GM21381 (cell line): ENCODE measurements around the gene ZNF248.

Experiments
- ATAC-seq: cut with Tn5 transposase; IDR thresholded peaks from one replicate; pipeline ENCODE4 v1.9.1; 2021; ENCODE audit warnings: mild to moderate bottlenecking, moderate library complexity; ENCODE audit not compliant: unreplicated experiment

ZNF248 gene

DNA sequence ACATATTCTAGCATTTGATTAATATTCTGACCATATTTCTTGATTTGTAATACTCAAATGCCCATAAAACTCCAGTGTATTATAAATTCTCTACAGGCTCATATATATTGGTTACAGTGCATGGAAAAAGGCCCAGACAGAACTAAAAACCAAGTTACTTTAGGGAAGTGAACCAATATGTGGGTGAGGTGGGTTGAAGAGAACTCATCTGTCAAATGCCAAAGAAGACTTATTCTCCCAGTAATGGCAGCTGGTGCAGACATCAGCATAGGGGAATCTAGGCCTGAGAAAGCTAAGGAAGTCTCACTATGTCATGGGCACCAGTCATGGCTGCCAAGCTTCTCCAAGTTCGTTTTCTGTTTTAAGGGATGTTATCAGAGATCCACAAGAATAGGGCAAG lies 30.6 kb downstream of the ZNF248 start:
- ATAC-seq: no peak

DNA sequence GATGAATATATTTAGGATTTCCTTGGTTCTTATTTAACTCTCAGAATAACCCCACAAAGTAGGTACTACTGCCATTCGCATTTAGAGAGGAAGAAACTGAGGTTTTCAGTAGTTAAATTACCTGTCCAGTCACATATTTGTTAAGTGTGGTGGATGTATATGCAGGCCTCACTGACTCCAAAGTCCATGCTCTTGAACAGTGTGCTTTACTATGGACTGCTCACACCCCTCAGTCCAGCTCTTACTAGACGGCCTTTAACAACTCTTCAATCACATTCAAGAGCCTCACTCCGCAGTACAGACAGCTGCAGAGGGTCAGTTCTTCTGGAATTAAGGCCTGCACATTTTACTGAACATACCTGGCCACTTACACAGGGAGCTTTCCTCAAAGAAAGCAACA lies 36.2 kb downstream of the ZNF248 start:
- no peak for ATAC-seq

DNA sequence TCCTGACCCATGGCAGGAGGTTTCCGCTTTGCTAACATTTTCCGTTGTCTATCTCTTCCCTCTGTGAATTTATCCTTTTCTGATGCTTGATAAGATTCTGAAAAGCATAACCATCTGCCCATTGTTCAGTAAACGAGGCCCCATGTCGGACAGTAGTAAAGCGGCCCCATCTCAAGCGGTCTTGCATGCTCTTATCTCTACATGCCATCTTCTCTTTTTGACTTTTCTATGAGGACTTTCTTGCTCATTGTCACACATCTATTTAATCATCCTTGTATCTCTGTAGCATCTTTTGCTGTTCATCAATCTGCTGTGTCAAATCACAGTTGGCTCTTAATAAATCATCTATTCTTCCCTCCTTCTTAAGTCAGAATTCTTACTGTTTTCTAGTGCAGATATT lies 37.6 kb downstream of the ZNF248 start:
- no peak for ATAC-seq

DNA sequence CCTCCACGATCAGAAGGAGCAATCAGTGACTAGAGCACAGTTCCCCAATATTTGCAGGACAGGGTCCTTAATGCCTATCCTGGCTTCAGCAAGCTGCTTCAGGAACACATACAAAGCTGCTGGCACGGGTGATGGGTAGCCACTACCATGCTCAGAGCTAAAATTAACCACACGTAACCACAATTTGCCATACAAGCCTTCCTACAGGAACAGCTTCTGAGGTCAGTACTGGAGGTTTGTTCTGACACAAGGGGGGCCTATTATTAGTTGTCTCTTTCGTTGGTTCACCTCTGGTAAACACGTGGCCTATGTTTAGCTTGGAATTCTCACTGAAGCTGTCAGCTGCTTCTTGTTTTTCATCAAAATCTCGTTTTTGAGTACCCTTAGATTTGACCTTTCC lies 41.1 kb downstream of the ZNF248 start:
- ATAC-seq: no peak

DNA sequence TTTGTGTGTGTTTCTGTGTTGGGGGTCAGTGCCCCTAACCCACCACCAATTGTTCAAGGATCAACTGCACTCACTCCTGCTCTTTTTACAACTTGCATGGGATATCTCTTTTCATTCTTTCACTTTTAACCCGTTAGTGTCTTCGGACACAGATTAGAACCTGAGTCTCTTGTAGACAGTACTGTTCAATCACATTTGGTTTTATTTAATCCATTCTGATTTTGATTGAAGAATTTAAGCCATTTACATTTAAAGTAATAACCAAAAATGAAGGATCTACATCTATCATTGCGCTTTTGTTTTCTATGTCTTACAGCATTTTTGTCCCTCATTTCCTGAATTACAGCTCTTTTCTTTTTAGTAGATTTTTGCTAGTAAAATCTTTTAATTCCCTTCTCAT lies 43.6 kb downstream of the ZNF248 start:
- ATAC-seq: no peak

- no peak for ATAC-seq
These were observed 45.1 kb downstream of the ZNF248 start for GRCh38 chr10:37812290-37812689.

DNA sequence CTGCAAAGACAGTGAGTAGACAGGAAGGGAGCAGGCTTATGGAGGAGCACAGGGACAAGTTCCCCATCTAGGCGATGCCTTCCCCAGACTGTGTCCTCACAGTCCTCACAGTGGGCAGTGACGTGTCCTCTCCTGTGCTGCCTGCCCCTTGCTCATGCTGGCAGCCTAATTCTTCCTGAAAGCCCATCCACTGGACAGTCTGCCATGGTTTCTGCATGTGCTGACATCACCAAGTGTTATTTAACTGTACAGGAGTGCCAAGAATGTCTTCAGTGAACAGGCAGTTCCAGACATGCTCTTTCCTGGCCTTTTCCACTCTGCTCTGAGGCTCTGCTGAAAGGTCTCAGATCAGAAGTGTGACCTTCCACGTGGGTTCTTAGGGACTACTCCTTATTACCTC lies 54.1 kb downstream of the ZNF248 start:
- ATAC-seq: no peak

DNA sequence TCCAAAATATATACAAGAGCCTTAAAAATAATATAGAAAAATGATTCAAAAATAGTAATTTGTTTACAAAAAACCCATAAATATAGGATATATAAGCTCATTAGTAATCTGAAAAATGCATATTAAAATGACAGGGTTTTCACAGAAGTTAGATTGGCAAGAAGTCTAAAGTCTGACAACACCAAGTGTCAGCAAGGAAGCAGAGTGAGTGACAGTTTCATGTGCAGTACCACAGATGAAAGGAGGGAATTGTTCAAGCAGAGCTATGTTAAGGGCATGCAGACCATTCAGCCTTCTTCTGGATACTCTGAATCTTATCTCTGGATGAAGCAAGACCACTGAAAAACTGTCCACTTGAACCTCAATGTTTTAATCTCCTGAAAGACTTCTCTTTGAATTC lies 55.9 kb downstream of the ZNF248 start:
- no peak for ATAC-seq

DNA sequence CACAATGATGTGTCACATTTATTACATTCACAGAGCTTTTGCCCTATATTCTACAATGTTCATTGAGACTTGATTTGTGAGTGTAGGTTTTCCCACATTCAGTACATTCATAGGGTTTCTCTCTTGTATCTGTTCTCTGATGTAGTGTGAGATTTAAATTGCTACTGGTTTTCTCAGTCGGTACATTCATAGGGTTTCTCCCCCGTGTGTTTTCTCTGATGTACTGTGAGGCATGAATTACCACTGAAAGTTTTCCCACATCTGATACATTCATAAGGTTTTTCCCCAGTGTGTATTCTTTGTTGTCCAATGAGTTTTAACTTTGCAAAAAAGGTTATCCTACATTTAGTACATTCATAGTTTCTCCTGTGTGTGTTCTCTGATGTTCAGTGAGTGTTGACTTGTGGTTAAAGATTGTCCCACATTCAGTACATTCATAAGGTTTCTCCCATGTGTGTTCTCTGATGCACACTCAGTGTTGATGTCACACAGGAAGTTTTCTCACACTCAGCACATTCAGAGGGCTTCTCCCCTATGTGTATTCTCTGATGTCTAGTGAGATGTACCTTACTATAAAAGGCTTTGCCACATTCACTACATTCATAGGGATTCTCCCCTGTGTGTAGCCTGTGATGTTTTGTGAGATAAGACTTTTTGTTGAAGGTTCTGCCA lies 63.0 kb downstream of the ZNF248 start:
- ATAC-seq: no peak

GRCh38 chr10:37789590-37789989 lies 67.8 kb downstream of the ZNF248 start:
- no peak for ATAC-seq

DNA sequence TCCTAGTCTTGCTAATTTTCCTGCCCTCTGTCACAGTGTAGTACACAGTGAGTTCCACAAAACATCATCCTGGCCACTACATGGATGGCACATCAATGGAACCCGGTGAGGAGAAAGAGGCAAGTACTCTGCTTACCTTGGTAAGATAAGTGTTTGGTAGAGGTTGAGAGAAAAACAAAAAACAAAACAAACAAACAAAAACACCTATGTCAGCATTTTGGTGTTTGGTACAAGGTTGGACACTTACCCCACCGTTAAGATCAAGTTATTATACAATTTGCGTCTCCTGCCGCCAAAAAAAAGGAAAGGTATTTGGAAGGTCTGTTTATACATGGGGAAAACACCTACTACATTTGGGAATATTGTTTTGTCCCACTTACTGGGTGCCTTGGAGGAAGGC lies 72.7 kb downstream of the ZNF248 start:
- ATAC-seq: no peak

- no peak for ATAC-seq
These were observed 76.9 kb downstream of the ZNF248 start for GRCh38 chr10:37780536-37780935.

DNA sequence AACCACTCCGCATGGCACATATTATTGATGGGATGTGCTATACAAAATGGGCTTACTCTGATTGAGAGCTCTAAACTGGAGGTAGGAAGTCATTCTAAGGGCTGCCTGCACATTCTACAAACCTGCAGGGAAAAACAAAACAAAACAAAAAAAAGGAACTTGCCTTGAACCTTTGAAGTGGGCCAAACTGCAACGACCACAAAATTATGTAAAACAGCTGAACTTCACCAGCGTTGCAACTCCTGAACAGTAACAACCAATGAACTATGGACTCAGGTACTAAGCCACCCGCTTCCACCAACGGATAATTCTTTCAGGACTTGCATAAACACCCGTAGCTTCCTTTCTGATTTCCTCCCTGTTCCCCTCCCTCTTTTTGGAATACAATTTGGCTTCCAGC lies 80.4 kb downstream of the ZNF248 start:
- ATAC-seq: no peak

DNA sequence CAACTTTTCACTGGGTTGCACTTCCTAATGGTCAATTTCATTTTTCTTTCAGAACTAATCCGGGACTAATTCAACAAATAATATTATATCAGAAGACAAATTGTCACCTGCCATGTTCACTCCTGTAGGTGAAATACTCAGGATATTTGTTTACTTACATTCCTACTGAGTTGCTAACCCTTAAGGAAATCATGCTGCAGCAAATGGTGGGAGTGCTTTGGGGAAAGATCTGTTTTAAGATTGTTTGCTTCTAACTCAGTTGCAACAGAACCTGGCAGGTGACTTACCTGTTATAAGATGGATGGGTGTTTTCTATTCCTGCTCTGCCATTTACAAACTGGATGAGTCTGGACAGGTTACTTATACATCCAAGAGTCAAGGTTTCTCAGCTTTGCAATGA lies 81.8 kb downstream of the ZNF248 start:
- no peak for ATAC-seq

DNA sequence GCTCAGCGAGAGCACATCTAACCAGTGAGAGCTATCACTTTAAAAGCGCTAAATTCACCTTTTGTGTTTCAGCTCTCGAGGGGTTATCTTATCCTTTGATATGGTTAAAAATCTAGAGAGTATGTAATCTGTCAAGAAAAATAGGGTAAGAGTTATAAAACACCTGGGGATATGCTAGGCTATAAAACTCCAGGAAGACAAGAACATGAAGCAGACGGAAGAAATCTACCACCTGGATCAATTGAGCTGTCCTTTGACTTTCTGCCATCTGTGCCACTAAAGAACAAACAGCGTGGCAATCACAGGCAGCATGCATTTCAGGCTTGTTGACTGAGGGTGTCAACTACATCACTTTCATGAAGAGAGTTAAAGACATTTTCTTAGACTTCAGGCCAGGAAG lies 83.1 kb downstream of the ZNF248 start:
- no peak for ATAC-seq

DNA sequence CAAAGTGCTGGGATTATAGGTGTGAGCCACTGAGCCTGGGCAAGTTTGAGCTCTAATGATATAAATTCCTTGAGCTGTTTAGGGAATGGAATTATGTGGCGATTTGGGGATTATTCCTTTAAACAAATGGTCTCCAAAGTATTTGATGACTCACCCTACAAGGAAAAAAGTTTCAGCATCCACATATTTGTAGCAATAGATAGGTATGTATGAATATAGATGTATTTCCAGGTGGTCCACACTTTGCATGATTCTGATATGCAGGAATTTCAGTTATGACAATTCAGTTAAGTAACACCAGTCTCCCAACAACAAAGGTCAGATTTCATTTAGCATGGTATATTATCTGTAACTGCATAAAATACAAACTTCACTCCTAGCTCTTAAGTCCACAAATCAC lies 92.2 kb downstream of the ZNF248 start:
- ATAC-seq: no peak

GRCh38 chr10:37763132-37763531 lies 94.3 kb downstream of the ZNF248 start:
- no peak for ATAC-seq

GRCh38 chr10:37762287-37762686 lies 95.1 kb downstream of the ZNF248 start:
- ATAC-seq: no peak

- no peak for ATAC-seq
These were observed 96.6 kb downstream of the ZNF248 start for GRCh38 chr10:37760817-37761216.

DNA sequence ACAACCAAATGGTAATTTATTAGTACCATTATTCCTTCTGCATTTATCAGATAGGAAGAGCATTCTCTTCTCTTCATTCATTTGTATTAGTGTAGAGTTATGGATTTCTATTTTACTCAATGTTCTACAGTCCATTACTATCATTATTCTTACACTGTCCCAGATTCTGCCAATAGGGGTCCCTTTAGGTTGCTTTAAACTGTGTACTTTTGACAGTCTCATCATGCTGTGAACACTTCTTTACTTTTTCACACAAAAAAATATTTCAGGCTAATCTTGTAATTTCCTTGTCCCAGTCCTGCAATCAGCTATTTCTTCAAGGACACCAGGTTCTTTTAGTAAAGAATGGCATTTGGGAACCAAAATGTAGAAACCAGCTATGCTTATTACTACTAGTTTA lies 99.3 kb downstream of the ZNF248 start:
- no peak for ATAC-seq

DNA sequence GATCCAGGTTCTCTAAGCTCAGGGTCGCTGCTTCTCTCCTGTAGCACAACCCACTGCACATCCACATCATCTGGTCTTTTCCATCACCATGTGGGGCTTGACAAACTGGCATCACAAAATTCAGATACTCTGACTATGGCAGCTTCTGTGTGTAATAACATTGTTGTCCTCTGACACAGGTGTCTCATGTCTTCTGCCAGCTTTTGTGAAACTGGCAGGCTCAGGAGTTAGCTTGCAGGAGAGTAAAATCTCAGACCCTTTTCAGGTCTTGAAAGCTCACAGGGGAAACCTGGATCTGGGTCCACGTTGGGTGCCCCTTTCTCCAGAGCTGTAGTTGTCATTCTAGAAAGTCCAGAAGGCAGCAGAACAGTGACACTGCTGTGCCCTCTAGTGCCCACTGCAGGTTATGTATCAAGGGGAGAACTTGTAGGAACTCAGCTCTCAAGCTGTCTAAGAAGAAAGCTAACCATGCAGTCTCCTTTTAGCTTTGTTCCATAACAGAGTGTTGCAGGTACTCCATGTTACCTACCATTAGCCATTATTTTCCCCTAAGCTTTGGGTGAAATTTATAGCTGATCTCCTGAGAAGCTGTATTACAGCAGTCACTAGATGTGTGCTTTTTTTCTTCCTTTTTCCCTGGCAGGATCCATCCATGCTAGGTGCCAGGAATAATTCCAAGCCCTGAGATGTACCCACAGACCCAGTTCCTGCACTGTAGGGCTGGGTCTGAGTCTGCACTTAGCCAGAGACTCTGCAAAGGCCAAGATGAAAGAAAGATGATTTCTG lies 102.7 kb downstream of the ZNF248 start:
- no peak for ATAC-seq

DNA sequence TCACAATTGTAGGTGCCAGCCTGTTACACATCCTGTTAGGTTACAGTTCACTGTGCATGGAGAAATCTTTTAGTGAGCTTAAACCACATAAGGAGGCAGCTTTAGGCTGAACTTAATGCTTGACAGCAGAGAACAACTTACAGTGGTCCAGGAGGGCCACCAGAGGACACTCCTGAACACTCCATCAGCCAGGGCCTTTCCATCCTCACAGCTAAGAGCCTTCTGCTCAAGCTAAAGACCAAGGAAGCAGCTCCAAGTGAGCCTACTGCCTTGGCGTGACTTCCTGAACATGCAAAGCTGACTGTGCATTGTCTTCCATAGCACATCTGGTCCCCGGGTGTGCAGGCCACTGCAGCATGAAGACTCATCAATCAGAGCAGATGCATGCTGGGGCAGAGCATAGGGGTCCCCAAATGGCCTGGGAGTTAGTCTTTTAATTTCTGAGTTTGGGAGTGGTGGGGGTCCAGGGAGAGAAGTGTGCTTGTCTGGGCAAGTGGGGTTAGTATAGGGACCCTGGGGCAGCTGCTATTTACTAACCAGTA lies 105.0 kb downstream of the ZNF248 start:
- ATAC-seq: no peak
